Loucy (cell line): ENCODE results near the gene CCDC186.

Experiments used
- H2AFZ ChIP-seq: fragments of 200-600 bp; sonication (generic); 2 replicates; pipeline ENCODE4 v1.6.0; 2016; ENCODE audit warnings: antibody characterized with exemption, mild to moderate bottlenecking, low read length, moderate library complexity
- H3F3A ChIP-seq: fragments of 200-600 bp; 2 replicates; pipeline ENCODE4 v1.6.0; 2016; ENCODE audit warnings: antibody characterized with exemption, low read depth, mild to moderate bottlenecking
- H3K27me3 ChIP-seq: fragments of 200-600 bp; sonication (generic); 2 replicates; pipeline ENCODE4 v1.6.1; 2014; ENCODE audit warnings: low read length, mild to moderate bottlenecking; ENCODE audit not compliant: insufficient read depth, poor library complexity, severe bottlenecking
- H3K36me3 ChIP-seq: fragments of 200-600 bp; sonication (generic); 2 replicates; pipeline ENCODE4 v1.6.1; 2016; ENCODE audit warnings: low read length; ENCODE audit not compliant: insufficient read depth
- H3K4me1 ChIP-seq: fragments of 200-600 bp; sonication (generic); 2 replicates; pipeline ENCODE4 v1.5.1; 2014; ENCODE audit warnings: low read length, mild to moderate bottlenecking; ENCODE audit not compliant: insufficient read depth, poor library complexity, severe bottlenecking
- H3K4me2 ChIP-seq: fragments of 200-600 bp; sonication (generic); 2 replicates; pipeline ENCODE4 v1.6.0; 2014; ENCODE audit warnings: antibody characterized with exemption, low read length, low read depth, mild to moderate bottlenecking; ENCODE audit not compliant: poor library complexity, severe bottlenecking
- H3K4me3 ChIP-seq: fragments of 200-600 bp; sonication (generic); 2 replicates; pipeline ENCODE4 v1.5.1; 2014; ENCODE audit warnings: low read length, mild to moderate bottlenecking, mixed read lengths; ENCODE audit not compliant: poor library complexity, severe bottlenecking
- H3K79me2 ChIP-seq: fragments of 200-600 bp; sonication (generic); 2 replicates; pipeline ENCODE4 v1.6.1; 2014; ENCODE audit warnings: low read length; ENCODE audit not compliant: insufficient read depth
- H3K9ac ChIP-seq: fragments of 200-600 bp; sonication (generic); 2 replicates; pipeline ENCODE4 v1.6.0; 2014; ENCODE audit warnings: mild to moderate bottlenecking, low read depth, low read length, moderate library complexity; ENCODE audit not compliant: poor library complexity, severe bottlenecking
- H3K9me2 ChIP-seq: fragments of 200-600 bp; sonication (generic); replicated peaks from 2 replicates; pipeline ENCODE4 v1.6.1; 2016; ENCODE audit warnings: low read depth, low read length, mixed read lengths
- H3K9me3 ChIP-seq: fragments of 200-600 bp; sonication (generic); 2 replicates; pipeline ENCODE4 v1.6.1; 2014; ENCODE audit warnings: mild to moderate bottlenecking, antibody characterized with exemption, low read length, low read depth; ENCODE audit not compliant: insufficient read depth
- H4K20me1 ChIP-seq: fragments of 200-600 bp; sonication (generic); 2 replicates; pipeline ENCODE4 v1.6.0; 2014; ENCODE audit warnings: antibody characterized with exemption, low read length, mild to moderate bottlenecking; ENCODE audit not compliant: insufficient read depth, poor library complexity, severe bottlenecking
- EZH2phosphoT487 ChIP-seq: fragments of 200-600 bp; IDR thresholded peaks from 2 replicates; pipeline ENCODE4 v1.6.1; 2018; ENCODE audit warnings: antibody characterized with exemption, mild to moderate bottlenecking, moderate library complexity, borderline replicate concordance
- TF ChIP-seq, protein P1 (sequence below): fragments of 200-600 bp; sonication (generic); conservative IDR thresholded peaks from 2 replicates; pipeline ENCODE4 v1.5.1; 2014; ENCODE audit warnings: mild to moderate bottlenecking, antibody characterized with exemption, low read length

CCDC186 gene

DNA sequence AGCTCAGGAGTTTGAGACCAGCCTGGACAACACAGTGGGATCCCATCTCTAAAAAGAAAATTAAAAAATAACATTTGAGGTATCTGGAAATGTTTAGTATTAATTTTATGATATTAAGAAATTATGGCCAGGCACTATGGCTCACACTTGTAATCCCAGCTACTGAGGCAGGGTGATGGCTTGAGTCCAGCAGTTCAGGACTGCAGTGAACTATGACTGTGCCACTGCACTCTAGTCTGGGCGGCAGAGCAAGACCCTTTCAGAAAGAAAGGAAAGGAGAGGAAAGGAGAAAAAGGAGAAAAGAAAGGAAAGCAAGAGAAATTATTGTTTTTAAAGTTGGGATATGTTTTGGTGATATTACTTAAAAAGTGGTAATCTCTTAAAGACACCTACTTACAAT is 2.5 kb upstream of the CCDC186 start:
- peaks cover 15% of the 10 kb centered on the region; the same call in 1 of the 2 replicates for H3F3A ChIP-seq
- H3K4me3 ChIP-seq: no peak overlapping the region
- H4K20me1 ChIP-seq: peaks cover 5% of the 10 kb centered on the region
- peaks cover 4% of the 10 kb centered on the region for H3K27me3 ChIP-seq
- H3K36me3 ChIP-seq: no peaks in the 10 kb centered on the region
- H3K4me2 ChIP-seq: no peak overlapping the region
- no peaks in the 10 kb centered on the region for H3K9me3 ChIP-seq
- H2AFZ ChIP-seq: no peak overlapping the region
- TF ChIP-seq EZH2phosphoT487: no peak
- TF ChIP-seq, protein P1, sequence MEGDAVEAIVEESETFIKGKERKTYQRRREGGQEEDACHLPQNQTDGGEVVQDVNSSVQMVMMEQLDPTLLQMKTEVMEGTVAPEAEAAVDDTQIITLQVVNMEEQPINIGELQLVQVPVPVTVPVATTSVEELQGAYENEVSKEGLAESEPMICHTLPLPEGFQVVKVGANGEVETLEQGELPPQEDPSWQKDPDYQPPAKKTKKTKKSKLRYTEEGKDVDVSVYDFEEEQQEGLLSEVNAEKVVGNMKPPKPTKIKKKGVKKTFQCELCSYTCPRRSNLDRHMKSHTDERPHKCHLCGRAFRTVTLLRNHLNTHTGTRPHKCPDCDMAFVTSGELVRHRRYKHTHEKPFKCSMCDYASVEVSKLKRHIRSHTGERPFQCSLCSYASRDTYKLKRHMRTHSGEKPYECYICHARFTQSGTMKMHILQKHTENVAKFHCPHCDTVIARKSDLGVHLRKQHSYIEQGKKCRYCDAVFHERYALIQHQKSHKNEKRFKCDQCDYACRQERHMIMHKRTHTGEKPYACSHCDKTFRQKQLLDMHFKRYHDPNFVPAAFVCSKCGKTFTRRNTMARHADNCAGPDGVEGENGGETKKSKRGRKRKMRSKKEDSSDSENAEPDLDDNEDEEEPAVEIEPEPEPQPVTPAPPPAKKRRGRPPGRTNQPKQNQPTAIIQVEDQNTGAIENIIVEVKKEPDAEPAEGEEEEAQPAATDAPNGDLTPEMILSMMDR: no peak
- no peak overlapping the region for H3K9ac ChIP-seq
- H3K79me2 ChIP-seq: peaks cover 28% of the 10 kb centered on the region
- no peaks in the 10 kb centered on the region for H3K9me2 ChIP-seq
- H3K4me1 ChIP-seq: peaks cover 25% of the 10 kb centered on the region

DNA sequence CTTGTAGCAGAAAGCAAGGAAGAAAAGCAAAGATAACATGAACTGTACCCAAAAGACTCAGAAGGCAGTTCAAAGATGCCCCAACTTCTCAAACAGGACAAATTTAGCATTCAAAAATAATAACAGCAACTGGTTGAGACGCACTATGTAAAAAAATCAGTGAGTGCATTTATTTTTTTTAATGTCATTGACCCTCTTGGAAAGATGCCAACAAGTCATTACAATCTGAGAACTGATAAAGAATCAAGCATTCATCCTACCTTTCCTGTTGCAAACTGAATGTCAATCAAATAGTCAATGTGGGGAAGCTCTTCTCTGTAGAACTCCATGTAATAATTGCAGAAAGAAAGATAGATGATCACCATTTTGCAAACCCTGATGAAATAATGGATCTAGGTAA is 1.7 kb upstream of the CCDC186 start:
- H3K9me3 ChIP-seq: no peaks in the 10 kb centered on the region
- peaks cover 15% of the 10 kb centered on the region; the same call in 1 of the 2 replicates for H3F3A ChIP-seq
- TF ChIP-seq EZH2phosphoT487: no peak
- TF ChIP-seq, protein P1: no peak

DNA sequence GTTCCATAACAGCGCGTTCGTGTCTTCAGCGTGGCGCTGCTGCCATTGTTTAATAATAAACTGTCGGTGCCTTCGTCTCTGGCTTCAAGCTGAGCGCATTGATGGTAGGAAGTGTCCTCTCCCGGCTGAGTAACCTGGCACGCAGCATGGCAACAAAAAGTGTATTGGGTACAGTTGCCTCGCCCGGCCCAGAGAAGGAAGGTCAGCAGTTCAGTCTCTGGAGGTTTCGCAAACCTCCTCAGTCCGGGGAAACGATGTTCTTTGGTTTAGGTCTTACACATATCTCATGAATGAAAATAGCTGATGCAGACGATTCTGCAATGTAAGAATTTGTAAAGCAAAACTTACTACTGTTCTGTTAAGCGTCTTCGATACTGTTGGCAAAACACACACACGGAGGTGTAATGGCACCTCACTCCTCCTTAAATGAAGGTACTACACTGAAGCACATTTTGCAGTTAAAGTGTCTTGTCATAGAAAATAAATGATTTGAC is 739 bp upstream of the CCDC186 start:
- H3K36me3 ChIP-seq: no peaks in the 10 kb centered on the region
- H2AFZ ChIP-seq: peak overlapping the region; percentile 92
- H3K27me3 ChIP-seq: peaks cover 4% of the 10 kb centered on the region
- no peaks in the 10 kb centered on the region for H3K9me2 ChIP-seq
- H3K9me3 ChIP-seq: no peaks in the 10 kb centered on the region
- peak overlapping the region; percentile 84 for H3K4me3 ChIP-seq
- peak overlapping the region; percentile 94 for H3K4me2 ChIP-seq
- H3K4me1 ChIP-seq: peaks cover 25% of the 10 kb centered on the region
- TF ChIP-seq EZH2phosphoT487: no peak
- TF ChIP-seq, protein P1: no peak
- H3K79me2 ChIP-seq: peaks cover 46% of the 10 kb centered on the region
- peaks cover 5% of the 10 kb centered on the region for H4K20me1 ChIP-seq
- peak overlapping the region; percentile 77 for H3K9ac ChIP-seq
- H3F3A ChIP-seq: peaks cover 15% of the 10 kb centered on the region; the same call in 1 of the 2 replicates

More for the DNA sequence above, 1.7 kb upstream of the CCDC186 start:
- Histone ChIP-seq H3K36me3 (no peaks in the 10 kb centered on the region), H3K27me3 (peaks cover 4% of the 10 kb centered on the region), H3K9me2 (no peaks in the 10 kb centered on the region), H2AFZ (no peak overlapping the region), H3K4me2 (peak overlapping the region; percentile 94), H3K9ac (no peak overlapping the region), H3K79me2 (peaks cover 36% of the 10 kb centered on the region), H4K20me1 (peaks cover 5% of the 10 kb centered on the region), H3K4me1 (peaks cover 25% of the 10 kb centered on the region), H3K4me3 (no peak overlapping the region)
